ENCODE results near the gene GLRA3.
"Not testable (repeated sequence)": the region's sequence is repeated elsewhere in the genome, so short reads cannot be mapped to it uniquely, and the experiment has no call there.

GLRA3 gene

GRCh38 chr4:174713181-174713580 is 115.9 kb downstream of the GLRA3 start:
- no peak for DNase-seq

DNA sequence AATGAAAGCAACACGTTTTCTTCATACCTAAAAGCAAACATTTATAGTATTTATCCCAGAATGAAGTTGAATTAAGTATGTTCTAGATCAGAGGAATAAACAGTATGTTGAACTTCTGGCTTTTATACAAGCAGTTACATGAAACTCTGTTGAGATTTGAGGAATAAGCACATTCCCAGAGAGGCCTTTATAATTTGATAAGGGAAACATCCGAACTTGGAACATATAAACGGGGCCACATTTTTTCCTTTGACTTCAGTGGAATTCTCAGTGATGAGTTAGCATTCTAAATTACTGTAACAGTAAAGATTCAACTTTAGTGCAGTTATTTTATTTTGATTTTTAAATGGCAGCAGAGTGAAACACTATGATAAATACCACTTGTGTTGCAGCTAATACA is 119.5 kb downstream of the GLRA3 start:
- no peak for DNase-seq

GRCh38 chr4:174708381-174708780 is 120.7 kb downstream of the GLRA3 start:
- no peak for DNase-seq

GRCh38 chr4:174707902-174708301 is 121.1 kb downstream of the GLRA3 start:
- no peak for DNase-seq

GRCh38 chr4:174707051-174707676 is 121.9 kb downstream of the GLRA3 start:
- no peak for DNase-seq

- DNase-seq: no peak
These were observed 126.0 kb downstream of the GLRA3 start for GRCh38 chr4:174702979-174703478.

GRCh38 chr4:174699654-174700053 is 129.4 kb downstream of the GLRA3 start:
- no peak for DNase-seq

DNA sequence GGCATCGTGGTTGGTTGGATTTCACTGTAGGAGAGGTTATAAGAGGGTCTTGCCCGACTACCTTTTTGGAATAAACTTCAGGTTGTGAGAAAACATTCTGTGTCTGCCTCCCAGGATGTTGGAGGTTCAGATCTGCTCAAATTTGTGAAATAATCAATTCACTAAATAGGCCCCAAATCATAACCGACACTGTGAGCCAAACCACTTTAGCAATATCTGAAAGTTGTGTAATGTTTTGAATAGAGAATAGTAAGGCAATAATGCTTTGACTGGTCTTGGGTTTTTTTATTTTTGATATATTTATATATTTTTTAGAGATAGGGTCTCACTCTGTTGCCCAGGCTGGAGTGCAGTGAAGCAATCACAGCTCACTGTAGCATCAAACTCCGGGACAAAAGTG is 131.2 kb downstream of the GLRA3 start:
- DNase-seq: no peak

GRCh38 chr4:174697202-174697601 is 131.8 kb downstream of the GLRA3 start:
- DNase-seq: no peak

DNA sequence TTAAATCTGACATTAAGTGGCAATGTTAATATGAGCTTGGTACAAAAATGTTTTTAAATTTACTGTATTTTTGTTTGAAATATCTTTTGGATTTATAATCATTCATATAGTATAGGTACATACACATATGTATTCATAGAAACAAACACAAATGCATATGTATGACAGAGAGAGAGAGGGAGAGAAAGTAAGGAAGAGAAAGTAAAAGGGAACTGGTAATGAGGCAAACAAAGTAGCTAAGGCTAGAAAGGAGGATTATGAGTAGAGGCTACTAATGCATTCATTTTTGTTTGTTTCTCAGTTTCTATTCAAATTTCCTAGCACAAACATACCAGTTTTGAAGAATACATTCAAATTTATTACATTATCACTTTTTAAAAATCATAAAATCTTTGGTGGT is 132.4 kb downstream of the GLRA3 start:
- DNase-seq: no peak

- DNase-seq: not testable (repeated sequence)
These were observed 137.2 kb downstream of the GLRA3 start for GRCh38 chr4:174691876-174692275.

- DNase-seq: no peak
These were observed 138.4 kb downstream of the GLRA3 start for GRCh38 chr4:174690665-174691064.

- DNase-seq: no peak
These were observed 139.4 kb downstream of the GLRA3 start for GRCh38 chr4:174689618-174690017.

- DNase-seq: no peak
These were observed 142.2 kb downstream of the GLRA3 start for GRCh38 chr4:174686826-174687225.

- DNase-seq: no peak
These were observed 147.2 kb downstream of the GLRA3 start for GRCh38 chr4:174681723-174682300.

DNA sequence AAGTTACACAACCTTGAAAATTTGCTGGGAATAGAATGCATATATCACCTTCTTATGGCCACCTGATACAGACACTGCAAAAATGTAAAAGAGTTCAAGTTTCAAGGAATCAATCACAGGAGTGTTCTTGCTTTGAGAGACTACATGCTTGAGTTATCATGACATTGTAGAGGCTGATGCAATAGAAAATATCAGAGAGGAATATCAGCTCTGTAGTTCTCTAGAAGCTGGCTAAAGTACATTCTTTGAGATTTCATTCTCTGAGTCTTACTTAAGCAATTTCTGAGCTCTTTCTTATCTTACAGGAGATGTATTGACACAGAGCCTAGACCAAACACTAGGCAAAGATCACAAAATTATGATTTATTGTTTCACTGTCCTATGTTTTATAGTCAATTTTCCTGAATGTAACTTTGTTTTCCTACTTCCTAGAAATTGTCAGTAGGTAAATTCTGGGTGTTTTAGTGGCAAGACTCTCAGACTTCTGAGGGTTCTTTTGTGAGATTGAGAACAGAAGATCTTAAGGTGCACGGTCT is 154.7 kb downstream of the GLRA3 start:
- no peak for DNase-seq

DNA sequence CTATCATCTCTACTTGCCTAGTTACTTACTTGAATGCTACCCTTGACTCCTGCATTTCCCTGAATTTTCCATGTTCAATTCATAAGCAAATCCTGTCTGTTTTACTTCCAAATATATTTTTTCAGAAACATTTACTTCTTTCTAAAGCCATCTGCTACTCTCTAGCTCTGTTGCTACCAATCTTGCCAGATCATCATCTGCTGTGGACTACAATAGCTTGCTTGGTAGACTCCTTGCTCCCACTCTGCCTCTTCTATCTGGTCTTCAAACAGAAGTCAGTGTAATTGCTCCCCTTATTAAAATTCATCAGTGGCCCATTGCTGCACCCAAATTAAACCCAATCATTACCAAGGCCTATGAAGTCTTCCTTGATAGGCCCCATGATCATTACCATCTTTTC is 155.2 kb downstream of the GLRA3 start:
- DNase-seq: no peak

DNA sequence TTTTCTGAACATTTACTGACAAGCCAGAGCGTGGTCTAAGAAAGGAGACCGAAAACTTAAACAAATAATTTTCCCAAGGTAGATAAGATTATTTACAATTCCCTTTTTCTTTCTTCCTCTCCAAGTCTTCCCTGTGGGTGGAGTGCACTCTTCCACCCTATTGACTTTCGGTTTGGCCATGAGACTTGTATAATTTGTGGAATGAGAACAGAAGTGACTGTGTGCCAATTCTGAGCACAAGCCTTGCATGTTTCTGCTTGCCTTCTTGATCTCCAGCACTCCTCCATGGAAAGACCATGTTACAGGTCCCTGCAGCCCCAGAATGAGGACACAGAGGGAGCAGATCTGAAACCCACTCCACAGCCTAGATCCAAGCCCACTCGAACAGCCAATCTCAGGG is 156.8 kb downstream of the GLRA3 start:
- DNase-seq: no peak

GRCh38 chr4:174669270-174669669 is 159.8 kb downstream of the GLRA3 start:
- no peak for DNase-seq

DNA sequence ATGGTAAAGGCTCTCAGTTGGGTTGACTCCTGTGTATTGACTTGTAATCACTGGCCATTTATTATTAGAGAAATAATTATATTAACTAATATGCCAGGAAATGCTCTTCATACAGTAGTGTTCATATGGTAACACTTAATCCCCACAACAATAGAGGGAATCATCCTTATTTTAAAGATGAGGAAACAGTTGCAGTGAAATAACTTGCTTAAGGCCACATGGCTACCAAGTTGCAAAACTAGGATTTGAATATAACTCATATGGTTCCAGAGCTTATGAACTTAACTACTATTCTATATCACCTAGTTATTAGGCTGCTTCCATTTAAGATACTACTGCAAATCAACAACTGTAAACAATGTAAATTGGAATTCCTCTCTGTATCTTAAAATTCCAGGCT is 163.2 kb downstream of the GLRA3 start:
- no peak for DNase-seq

GRCh38 chr4:174663216-174663615 is 165.8 kb downstream of the GLRA3 start:
- no peak for DNase-seq

- DNase-seq: no peak
These were observed 170.8 kb downstream of the GLRA3 start for GRCh38 chr4:174658246-174658645.

GRCh38 chr4:174657472-174657871 is 171.6 kb downstream of the GLRA3 start:
- no peak for DNase-seq

- no peak for DNase-seq
These were observed 174.4 kb downstream of the GLRA3 start for GRCh38 chr4:174654634-174655033.

Data from DMS153 (cell line).